GM12801 (cell line): Measurements from ENCODE around the gene TAS2R41.

Source experiments
- CTCF ChIP-seq: IDR thresholded peaks from one replicate; pipeline ENCODE4 v1.5.1; 2011; ENCODE audit warnings: control low read depth; ENCODE audit not compliant: insufficient read length; ENCODE audit errors: extremely low read depth

The TAS2R41 gene

GRCh38 chr7:143495851-143496250 lies 18.2 kb downstream of the TAS2R41 start:
- TF ChIP-seq CTCF: no peak

GRCh38 chr7:143496263-143496662 lies 18.6 kb downstream of the TAS2R41 start:
- TF ChIP-seq CTCF: no peak

- TF ChIP-seq CTCF: no peak
Measured at GRCh38 chr7:143497008-143497795, 19.5 kb downstream of the TAS2R41 start.

- no peak for TF ChIP-seq CTCF
Measured at GRCh38 chr7:143499246-143499645, 21.6 kb downstream of the TAS2R41 start.

- no peak for TF ChIP-seq CTCF
Measured at GRCh38 chr7:143499743-143500348, 22.2 kb downstream of the TAS2R41 start.

DNA sequence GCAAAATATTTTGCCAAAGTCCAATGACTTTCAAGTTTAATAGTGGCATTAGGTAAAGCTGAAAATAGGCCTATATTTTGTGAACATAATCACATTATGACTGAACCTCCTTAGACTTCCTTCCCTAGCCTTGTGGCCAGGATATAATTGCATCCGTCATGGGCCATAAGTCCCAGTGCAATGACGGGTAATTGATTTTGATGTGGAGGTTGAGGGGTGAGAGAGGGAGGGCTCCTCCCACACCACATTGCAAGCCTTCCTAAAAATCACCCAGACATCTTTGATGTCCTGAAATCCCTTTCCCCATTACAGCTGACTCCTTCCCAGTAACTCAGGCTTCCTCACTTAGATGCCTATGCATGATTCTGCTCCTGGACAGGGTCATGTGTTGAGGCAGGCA lies 25.6 kb downstream of the TAS2R41 start:
- TF ChIP-seq CTCF: no peak

DNA sequence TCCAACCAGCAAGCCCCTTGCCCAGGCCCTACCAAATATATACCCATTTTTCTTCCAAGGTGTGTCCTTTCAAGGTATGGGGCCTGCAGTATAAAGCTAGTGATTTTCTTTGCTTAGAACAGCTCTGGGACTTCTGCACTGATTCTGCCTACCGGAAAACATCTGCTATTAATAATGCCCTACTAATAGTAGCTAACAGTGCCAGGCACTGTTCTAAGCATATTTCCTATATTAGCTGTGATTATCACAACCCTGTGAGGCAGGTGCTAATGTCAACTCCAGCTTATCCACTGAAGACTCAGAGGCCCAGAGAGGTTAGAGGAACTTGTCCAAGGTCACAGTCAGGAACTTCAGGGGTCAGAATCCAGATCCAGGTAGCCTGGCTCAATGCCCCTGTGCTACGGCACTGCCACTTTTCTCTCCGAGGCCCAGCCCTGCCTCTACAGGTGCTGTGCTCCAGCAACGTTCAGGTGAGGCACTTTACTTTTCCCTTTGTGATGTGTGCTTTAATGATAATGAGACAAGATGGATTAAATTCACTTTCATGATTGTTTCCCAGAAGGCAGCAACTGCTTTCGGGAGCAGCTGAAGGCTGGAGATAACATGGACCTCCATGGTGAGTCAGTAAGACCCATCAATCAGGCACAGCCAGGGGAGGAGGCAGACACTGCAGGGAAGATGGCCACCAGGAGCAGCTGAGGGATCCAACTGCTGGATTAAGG lies 26.7 kb downstream of the TAS2R41 start:
- no peak for TF ChIP-seq CTCF
